HG03342 (cell line): Measurements from ENCODE around the gene CHMP2B.

Source experiments
- ATAC-seq: cut with Tn5 transposase; IDR thresholded peaks from one replicate; pipeline ENCODE4 v1.9.1; 2021; ENCODE audit warnings: mild to moderate bottlenecking, moderate library complexity; ENCODE audit not compliant: unreplicated experiment

The CHMP2B gene

GRCh38 chr3:87227104-87227834, at the start of gene CHMP2B:
TSS of gene CHMP2B (plus strand) at chr3:87227309. CDS start at chr3:87227523, 214 bp downstream.
- peak; percentile 93 for ATAC-seq

- ATAC-seq: no peak
Observed at GRCh38 chr3:87179642-87180041, 47.5 kb upstream of the CHMP2B start.

- ATAC-seq: no peak
Observed at GRCh38 chr3:87181551-87181950, 45.6 kb upstream of the CHMP2B start.

- ATAC-seq: no peak
Observed at GRCh38 chr3:87182023-87182422, 45.1 kb upstream of the CHMP2B start.

- ATAC-seq: no peak
Observed at GRCh38 chr3:87186608-87187159, 40.4 kb upstream of the CHMP2B start.

DNA sequence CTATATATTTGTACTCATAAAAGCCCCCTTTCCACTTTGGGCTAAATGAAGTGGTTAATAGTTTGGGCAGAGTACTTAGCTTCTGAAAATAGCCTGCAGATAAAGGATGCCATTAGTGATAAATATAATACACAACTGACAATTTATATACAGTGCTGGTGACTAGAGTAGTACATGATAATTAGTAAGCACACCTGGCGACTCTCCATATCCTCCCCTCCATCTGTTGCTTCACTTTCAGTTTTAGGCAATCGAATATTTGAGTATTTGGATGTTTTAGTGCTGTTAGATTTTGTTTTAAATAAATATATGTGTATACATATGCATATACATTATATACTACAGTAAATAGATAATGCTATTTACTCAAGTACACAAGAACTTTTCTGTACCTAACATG, 35.9 kb upstream of the CHMP2B start:
- ATAC-seq: no peak

- ATAC-seq: no peak
Observed at GRCh38 chr3:87191641-87192040, 35.5 kb upstream of the CHMP2B start.

DNA sequence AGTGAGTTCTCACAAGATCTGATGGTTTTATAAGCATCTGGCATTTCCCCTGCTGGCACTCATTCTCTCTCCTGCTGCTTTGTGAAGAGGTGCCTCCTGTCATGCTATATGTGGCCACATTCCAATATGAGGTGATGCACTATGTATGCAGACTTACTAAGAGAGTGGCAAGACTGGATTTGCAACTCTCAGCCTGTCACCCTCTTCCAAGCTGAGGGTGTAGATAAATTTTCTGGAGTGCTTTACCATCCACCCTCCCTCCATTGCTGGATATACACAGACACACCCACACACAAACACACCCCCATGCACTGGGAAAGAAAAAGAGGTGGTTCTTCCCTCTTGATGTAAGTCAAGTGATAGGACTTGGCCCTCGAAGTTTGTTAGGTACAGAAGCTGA, 30.2 kb upstream of the CHMP2B start:
- ATAC-seq: no peak

GRCh38 chr3:87197531-87197930, 29.6 kb upstream of the CHMP2B start:
- ATAC-seq: no peak

DNA sequence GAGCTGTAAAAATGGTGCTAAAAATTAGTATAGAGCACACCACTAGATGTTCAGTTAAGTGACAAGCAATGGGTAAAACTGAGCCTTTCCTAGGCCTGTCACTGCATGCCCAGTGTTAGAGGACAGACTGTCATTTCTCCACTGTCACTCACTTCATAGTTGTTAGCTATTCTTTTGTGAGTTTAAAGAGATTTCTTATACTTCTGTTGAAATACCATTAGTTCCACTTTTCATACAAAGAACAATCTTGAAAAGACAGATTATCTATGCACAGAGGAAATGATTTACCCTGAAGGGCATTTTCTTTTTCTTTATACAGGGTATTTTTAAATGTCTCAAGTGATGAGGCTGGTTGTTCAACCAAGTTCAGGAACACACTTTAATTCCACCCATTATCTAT, 28.3 kb upstream of the CHMP2B start:
- ATAC-seq: no peak

- ATAC-seq: no peak
Observed at GRCh38 chr3:87199628-87200027, 27.5 kb upstream of the CHMP2B start.

DNA sequence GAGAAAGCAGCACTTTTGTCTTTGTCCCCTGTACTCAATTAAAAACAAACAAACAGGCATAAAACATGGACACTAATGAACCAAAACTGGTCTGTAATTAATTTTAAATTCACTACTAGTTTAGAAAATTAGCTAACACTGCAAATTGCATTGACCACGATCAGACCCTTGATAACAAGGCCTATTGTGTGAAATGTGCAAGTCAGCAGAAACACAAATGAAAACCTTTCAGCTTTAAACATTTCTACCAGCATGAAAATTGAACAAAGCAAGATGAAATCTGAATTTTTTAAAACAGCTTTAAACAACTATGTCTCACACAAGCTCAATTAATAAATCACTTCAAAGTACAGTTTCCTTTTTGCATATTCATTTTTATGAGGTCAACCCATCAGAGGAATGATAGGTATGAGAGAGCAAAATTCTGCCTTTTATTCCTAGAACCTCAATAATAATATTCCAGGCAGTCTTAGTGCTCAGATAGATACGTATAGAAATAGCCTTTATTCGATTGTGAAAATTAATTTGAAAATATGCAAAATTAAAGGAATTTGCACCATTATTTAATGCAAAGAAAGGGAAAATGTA, 27.0 kb upstream of the CHMP2B start:
- ATAC-seq: no peak

- no peak for ATAC-seq
Observed at GRCh38 chr3:87201727-87202126, 25.4 kb upstream of the CHMP2B start.

- no peak for ATAC-seq
Observed at GRCh38 chr3:87203809-87204208, 23.3 kb upstream of the CHMP2B start.

DNA sequence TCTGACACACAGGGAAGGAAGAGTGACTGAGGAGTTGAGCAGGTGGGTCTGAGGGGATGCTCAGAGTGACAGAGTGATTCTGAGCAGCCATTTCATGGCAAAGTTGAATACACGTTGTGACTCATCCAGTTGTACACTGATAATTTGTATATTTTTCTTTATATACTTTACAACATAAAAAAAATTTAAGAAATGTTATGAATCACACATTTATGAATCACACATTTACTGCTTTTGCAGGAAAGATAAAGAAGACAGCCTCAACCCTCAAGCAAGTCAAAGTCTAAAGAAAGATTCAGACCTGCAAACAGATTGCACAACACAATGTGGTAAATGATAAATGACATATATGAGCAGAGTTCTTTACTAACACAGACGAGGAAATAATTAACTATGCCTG, 21.0 kb upstream of the CHMP2B start:
- ATAC-seq: no peak

DNA sequence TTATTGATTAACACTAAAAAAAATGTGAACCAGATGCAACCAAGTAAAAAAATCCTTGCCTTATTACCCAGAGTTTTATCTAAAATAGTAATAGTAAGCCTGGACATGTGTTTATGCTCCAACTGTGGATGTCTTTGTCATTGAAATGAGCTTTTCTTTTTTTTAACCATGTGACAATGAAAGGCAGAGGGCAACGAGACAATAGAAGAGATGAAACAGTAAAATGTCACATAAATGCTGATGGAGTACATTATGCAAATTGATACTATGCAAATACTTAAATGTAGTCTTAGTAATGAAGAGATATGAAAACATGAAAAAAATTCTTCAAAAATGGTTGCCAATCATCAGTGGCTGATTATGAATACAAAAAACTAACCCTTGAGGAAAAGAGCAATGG, 20.5 kb upstream of the CHMP2B start:
- ATAC-seq: no peak

GRCh38 chr3:87207460-87207859, 19.6 kb upstream of the CHMP2B start:
- no peak for ATAC-seq

DNA sequence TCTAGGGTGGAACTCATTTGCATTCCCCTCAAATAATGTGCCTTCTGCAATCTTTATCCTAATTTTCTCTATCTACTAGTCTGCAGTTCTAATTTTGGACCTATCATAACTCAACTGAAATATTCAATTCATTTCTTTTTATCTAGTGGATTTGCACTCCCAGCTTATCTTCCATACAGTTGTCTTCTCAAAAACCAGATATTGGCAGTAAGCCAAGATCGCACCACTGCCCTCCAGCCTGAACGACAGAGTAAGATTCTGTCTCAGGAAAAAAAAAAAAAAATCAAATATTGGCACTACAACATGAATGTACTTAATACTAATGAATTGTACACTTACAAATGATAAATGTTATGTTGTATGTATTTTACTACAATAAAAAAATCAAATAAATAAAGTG, 18.0 kb upstream of the CHMP2B start:
- no peak for ATAC-seq

GRCh38 chr3:87218560-87218959, 8.5 kb upstream of the CHMP2B start:
- ATAC-seq: no peak

- ATAC-seq: no peak
Observed at GRCh38 chr3:87219611-87220010, 7.5 kb upstream of the CHMP2B start.

DNA sequence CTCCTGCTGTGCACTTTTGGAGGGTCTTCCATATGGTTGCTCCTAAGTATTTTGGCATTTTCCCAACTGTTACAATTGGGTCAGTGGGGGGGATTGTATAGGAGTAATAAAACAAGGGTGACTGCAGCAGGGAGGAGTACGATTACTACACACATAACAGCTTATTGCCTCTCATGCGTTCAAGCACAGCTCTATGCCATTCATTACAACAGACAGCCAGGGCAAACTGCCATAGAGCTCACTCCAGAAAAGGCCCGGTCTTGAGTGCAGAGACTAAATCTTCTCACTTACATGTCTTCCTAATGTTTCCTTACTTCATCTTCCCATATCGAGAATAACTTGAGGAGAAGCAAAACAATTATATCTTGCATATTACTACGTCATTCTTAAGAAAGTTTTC, 1.4 kb upstream of the CHMP2B start:
- no peak for ATAC-seq

GRCh38 chr3:87227835-87228144, 681 bp downstream of the CHMP2B start:
- peak; percentile 9 for ATAC-seq

DNA sequence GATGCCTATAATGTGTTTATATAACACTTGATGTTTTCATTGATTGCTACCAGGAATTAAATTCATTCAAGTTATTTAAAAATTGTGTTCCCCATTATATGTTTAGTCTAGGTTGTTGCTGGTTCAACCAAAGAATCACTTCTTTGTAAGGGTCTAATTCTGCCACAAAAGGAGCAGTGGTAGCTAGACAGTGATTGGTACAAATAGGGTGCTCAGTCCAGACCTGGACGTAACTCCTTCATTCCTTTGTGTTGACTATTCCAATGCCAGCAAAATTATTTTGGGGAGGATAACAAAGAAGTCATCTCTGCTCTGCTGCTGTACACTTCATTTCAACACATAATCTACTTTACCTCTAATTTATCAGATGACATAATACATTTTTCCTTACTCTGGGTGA, 1.2 kb downstream of the CHMP2B start:
- no peak for ATAC-seq
